IPS DF 6.9 (cell line): ENCODE results near the gene NIPAL3.
A peak's percentile ranks its signal among the peaks of the same experiment; 100 is the strongest.

Experiments
- DNase-seq: peaks from one replicate; pipeline ENCODE4 v3.0.0-alpha.2; 2013; ENCODE audit warnings: low read depth, low spot score
- H3K27ac ChIP-seq: one replicate; pipeline ENCODE4 v1.5.1; 2013; ENCODE audit warnings: low read length, control low read depth
- H3K27me3 ChIP-seq: 2 replicates; pipeline ENCODE4 v1.6.1; 2013; ENCODE audit warnings: mild to moderate bottlenecking, low read length; ENCODE audit not compliant: control insufficient read depth, insufficient read depth
- H3K36me3 ChIP-seq: 2 replicates; pipeline ENCODE4 v1.6.1; 2013; ENCODE audit warnings: low read length; ENCODE audit not compliant: control insufficient read depth, insufficient read depth
- H3K4me1 ChIP-seq: 2 replicates; pipeline ENCODE4 v1.6.1; 2013; ENCODE audit warnings: low read length; ENCODE audit not compliant: control insufficient read depth, insufficient read depth
- H3K4me3 ChIP-seq: 2 replicates; pipeline ENCODE4 v1.5.1; 2013; ENCODE audit warnings: mild to moderate bottlenecking, low read length
- H3K9me3 ChIP-seq: 2 replicates; pipeline ENCODE4 v1.6.1; 2013; ENCODE audit warnings: low read length, inconsistent platforms; ENCODE audit not compliant: control insufficient read depth, insufficient read depth
- WGBS: extraction: QIAGEN DNeasy Blood & Tissue Kit; methylation state at CpG from one replicate; pipeline ENCODE4 v1.1.7; 2013; ENCODE audit warnings: mixed read lengths, missing lambda C conversion rate; ENCODE audit not compliant: insufficient read length, insufficient coverage; 5-methylcytosine and 5-hydroxymethylcytosine counted together

NIPAL3 gene

GRCh38 chr1:24411963-24412362 lies 3.6 kb upstream of the NIPAL3 start:
- Histone ChIP-seq H3K4me1 (no peaks in the 10 kb centered on the region), H3K4me3 (no peak overlapping the region), H3K27ac (no peak overlapping the region), H3K36me3 (no peaks in the 10 kb centered on the region), H3K9me3 (no peaks in the 10 kb centered on the region), H3K27me3 (no peaks in the 10 kb centered on the region)
- no CpG with 5 or more reads among the region's 6 CpGs for WGBS
- DNase-seq, result no peak

GRCh38 chr1:24412408-24412807 lies 3.2 kb upstream of the NIPAL3 start:
- no CpG with 5 or more reads among the region's 1 CpG for WGBS
- H3K27ac ChIP-seq, result no peak overlapping the region

GRCh38 chr1:24413350-24414163 lies 2.0 kb upstream of the NIPAL3 start, which contains the start of gene STPG1:
TSS of gene STPG1 (minus strand) at chr1:24413782. CDS start at chr1:24401388, 12,394 bp downstream.
- no CpG with 5 or more reads among the region's 48 CpGs for WGBS
- Histone ChIP-seq H3K9me3 (no peaks in the 10 kb centered on the region), H3K4me3 (peak within 1 kb of the TSS; percentile 75), H3K27me3 (no peaks in the 10 kb centered on the region), H3K4me1 (no peaks in the 10 kb centered on the region), H3K27ac (no peak within 1 kb of the TSS), H3K36me3 (no peaks in the 10 kb centered on the region)
- peak; percentile 80 for DNase-seq

More at GRCh38 chr1:24412408-24412807, 3.2 kb upstream of the NIPAL3 start:
- H3K27me3 ChIP-seq, result no peaks in the 10 kb centered on the region
- H3K9me3 ChIP-seq, result no peaks in the 10 kb centered on the region
- DNase-seq, result no peak
- H3K4me1 ChIP-seq, result no peaks in the 10 kb centered on the region
- no peak overlapping the region for H3K4me3 ChIP-seq
- no peaks in the 10 kb centered on the region for H3K36me3 ChIP-seq

DNA sequence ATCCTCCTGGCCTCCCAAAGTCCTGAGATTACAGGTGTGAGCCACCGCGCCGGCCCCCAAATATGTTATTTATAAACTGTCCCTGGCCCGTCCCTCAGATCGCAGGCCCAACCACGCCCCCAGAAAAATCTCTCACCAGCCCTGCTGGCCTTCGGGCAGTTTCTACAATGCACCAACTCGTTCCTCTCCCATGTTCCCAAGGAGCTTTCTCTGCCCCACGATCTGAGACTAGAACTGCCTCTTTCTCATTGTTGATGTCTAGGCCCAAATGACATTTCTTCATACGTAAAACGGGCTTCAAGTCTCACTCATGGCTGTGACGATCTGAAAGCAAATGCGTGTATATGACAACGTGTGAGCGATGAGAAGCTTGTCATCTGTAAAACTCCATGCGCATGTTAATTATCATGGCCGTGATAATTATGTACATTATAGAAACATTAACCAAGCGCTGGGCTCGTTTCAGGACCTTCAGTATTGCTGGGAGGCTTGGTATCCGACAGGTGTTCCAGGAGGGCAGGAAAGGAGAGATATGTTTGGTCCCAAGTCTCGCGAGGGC lies 748 bp upstream of the NIPAL3 start:
- no peak overlapping the region for H3K4me3 ChIP-seq
- H3K9me3 ChIP-seq, result no peaks in the 10 kb centered on the region
- WGBS, result no CpG with 5 or more reads among the region's 22 CpGs
- H3K27ac ChIP-seq, result no peak overlapping the region
- no peaks in the 10 kb centered on the region for H3K27me3 ChIP-seq
- peaks cover 3% of the 10 kb centered on the region; the same call in 1 of the 2 replicates for H3K36me3 ChIP-seq
- no peaks in the 10 kb centered on the region for H3K4me1 ChIP-seq
- DNase-seq, result no peak

DNA sequence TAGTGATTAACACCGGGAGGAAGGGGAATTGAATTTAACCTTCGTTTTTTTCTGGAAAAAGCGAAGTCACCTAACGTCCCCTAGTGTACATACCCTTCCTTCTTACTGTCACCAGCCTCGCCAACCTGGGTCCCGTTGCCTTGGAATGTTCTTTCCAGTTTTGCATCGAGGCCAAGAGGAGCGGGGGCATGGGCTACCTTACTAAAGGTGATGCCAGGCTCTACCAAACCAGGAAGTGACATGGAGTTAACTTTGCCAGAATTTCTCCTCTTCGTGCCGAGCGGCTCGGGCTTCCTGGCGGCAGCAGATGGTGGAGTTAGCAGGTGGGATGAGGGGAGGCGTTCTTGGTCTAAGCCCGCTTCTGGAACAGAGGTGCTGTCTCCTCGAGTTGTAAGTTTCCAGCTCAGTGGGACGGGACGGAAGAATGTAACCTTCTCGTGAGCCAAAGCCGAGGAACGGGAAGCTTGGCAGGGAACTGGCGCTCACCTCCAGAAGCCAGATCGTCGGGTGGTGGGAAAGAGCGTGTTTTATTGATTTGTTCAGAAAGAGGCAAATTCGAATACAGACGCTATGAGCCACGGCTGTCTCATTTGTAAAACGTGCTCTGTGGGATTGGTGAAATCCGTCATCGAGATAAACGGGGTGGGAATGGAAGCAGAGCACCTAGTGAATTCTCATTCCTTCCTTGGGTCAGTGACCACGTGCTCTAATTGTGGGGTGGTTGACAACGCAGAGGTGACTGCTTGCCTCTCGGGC lies 486 bp downstream of the NIPAL3 start:
- H3K9me3 ChIP-seq, result no peaks in the 10 kb centered on the region
- no CpG with 5 or more reads among the region's 35 CpGs for WGBS
- H3K4me3 ChIP-seq, result peak overlapping the region; percentile 48; the same call in 1 of the 2 replicates
- no peaks in the 10 kb centered on the region for H3K4me1 ChIP-seq
- no peak for DNase-seq
- no peaks in the 10 kb centered on the region for H3K27me3 ChIP-seq
- H3K27ac ChIP-seq, result no peak overlapping the region
- peaks cover 3% of the 10 kb centered on the region; the same call in 1 of the 2 replicates for H3K36me3 ChIP-seq

- H3K9me3 ChIP-seq, result no peaks in the 10 kb centered on the region
- H3K4me1 ChIP-seq, result no peaks in the 10 kb centered on the region; the same call in 1 of the 2 replicates
- no peak overlapping the region for H3K4me3 ChIP-seq
- H3K27me3 ChIP-seq, result no peaks in the 10 kb centered on the region
- peaks cover 3% of the 10 kb centered on the region; the same call in 1 of the 2 replicates for H3K36me3 ChIP-seq
- DNase-seq, result no peak
- H3K27ac ChIP-seq, result no peak overlapping the region
- WGBS, result no CpG with 5 or more reads among the region's 10 CpGs
These were observed 1.2 kb downstream of the NIPAL3 start for GRCh38 chr1:24416666-24417391.

- DNase-seq, result no peak
- WGBS, result no CpG with 5 or more reads among the region's 1 CpG
- no peak overlapping the region for H3K4me3 ChIP-seq
- no peak overlapping the region for H3K27ac ChIP-seq
- H3K4me1 ChIP-seq, result no peaks in the 10 kb centered on the region; the same call in 1 of the 2 replicates
- peaks cover 3% of the 10 kb centered on the region; the same call in 1 of the 2 replicates for H3K36me3 ChIP-seq
- H3K9me3 ChIP-seq, result no peaks in the 10 kb centered on the region
- H3K27me3 ChIP-seq, result no peaks in the 10 kb centered on the region
These were observed 2.1 kb downstream of the NIPAL3 start for GRCh38 chr1:24417681-24418080.

- Histone ChIP-seq H3K36me3 (peaks cover 3% of the 10 kb centered on the region; the same call in 1 of the 2 replicates), H3K4me1 (no peaks in the 10 kb centered on the region; the same call in 1 of the 2 replicates), H3K27me3 (no peaks in the 10 kb centered on the region), H3K9me3 (no peaks in the 10 kb centered on the region), H3K4me3 (no peak overlapping the region), H3K27ac (no peak overlapping the region)
- no peak for DNase-seq
- WGBS, result 100% methylated on average over 1 of the region's 14 CpGs
These were observed 3.5 kb downstream of the NIPAL3 start for GRCh38 chr1:24418898-24419628.

DNA sequence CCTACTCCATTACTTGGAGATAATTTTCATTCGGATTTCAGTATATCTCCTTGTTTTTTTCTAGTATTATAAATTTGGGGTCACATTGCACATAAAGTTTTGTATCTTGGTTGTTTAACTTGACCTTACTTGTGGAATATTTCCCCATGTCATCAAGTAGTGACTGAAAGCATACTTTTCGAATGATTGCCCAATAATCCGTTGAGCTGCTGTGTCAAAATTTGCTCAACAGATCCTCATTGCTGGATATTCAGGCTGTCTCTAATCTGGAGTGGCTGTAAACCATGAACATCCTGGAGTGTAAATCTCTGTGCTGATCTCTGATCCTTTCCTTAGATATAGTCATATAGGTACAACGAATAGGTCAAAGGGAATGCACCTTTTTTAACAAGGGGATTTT lies 4.9 kb downstream of the NIPAL3 start:
- Histone ChIP-seq H3K36me3 (peaks cover 3% of the 10 kb centered on the region; the same call in 1 of the 2 replicates), H3K9me3 (no peaks in the 10 kb centered on the region), H3K4me3 (no peak overlapping the region), H3K4me1 (no peaks in the 10 kb centered on the region; the same call in 1 of the 2 replicates), H3K27ac (no peak overlapping the region), H3K27me3 (no peaks in the 10 kb centered on the region)
- no CpG with 5 or more reads among the region's 4 CpGs for WGBS
- no peak for DNase-seq
